GM18519 (cell line): Measurements from ENCODE around the gene MCF2L.

Source experiments
- ATAC-seq: cut with Tn5 transposase; IDR thresholded peaks from one replicate; pipeline ENCODE4 v1.9.1; 2021; ENCODE audit warnings: mild to moderate bottlenecking, moderate library complexity; ENCODE audit not compliant: unreplicated experiment, low FRiP score

Gene MCF2L

GRCh38 chr13:113058988-113059850 lies 90.2 kb downstream of the MCF2L start:
- ATAC-seq, result no peak

- no peak for ATAC-seq
Measured at GRCh38 chr13:113059891-113060290, 90.9 kb downstream of the MCF2L start.

GRCh38 chr13:113060557-113061270 lies 91.7 kb downstream of the MCF2L start:
- no peak for ATAC-seq

GRCh38 chr13:113061271-113061625 lies 92.2 kb downstream of the MCF2L start:
- ATAC-seq, result no peak

- no peak for ATAC-seq
Measured at GRCh38 chr13:113061796-113062425, 92.9 kb downstream of the MCF2L start.

GRCh38 chr13:113062691-113063090 lies 93.7 kb downstream of the MCF2L start:
- no peak for ATAC-seq

GRCh38 chr13:113063091-113063491 lies 94.1 kb downstream of the MCF2L start:
- no peak for ATAC-seq

GRCh38 chr13:113064000-113064533 lies 95.1 kb downstream of the MCF2L start:
- ATAC-seq, result no peak

GRCh38 chr13:113064534-113065405 lies 95.8 kb downstream of the MCF2L start:
- ATAC-seq, result no peak

- no peak for ATAC-seq
Measured at GRCh38 chr13:113065406-113066141, 96.6 kb downstream of the MCF2L start.

GRCh38 chr13:113066142-113066455 lies 97.1 kb downstream of the MCF2L start:
- ATAC-seq, result no peak

GRCh38 chr13:113066746-113067145 lies 97.7 kb downstream of the MCF2L start:
- no peak for ATAC-seq

- ATAC-seq, result no peak
Measured at GRCh38 chr13:113069861-113070805, 101.1 kb downstream of the MCF2L start.

GRCh38 chr13:113070855-113071254 lies 101.8 kb downstream of the MCF2L start:
- ATAC-seq, result no peak

GRCh38 chr13:113072376-113072775 lies 103.4 kb downstream of the MCF2L start:
- ATAC-seq, result no peak

- ATAC-seq, result no peak
Measured at GRCh38 chr13:113073942-113074341, 104.9 kb downstream of the MCF2L start.

GRCh38 chr13:113074401-113074800 lies 105.4 kb downstream of the MCF2L start:
- no peak for ATAC-seq

GRCh38 chr13:113074876-113075275 lies 105.9 kb downstream of the MCF2L start:
- ATAC-seq, result no peak

GRCh38 chr13:113075711-113076110 lies 106.7 kb downstream of the MCF2L start:
- ATAC-seq, result no peak
